AG09309 (cell line): ENCODE results near the gene SART3.
"Not testable (repeated sequence)": the region's sequence is repeated elsewhere in the genome, so short reads cannot be mapped to it uniquely, and the experiment has no call there.

Source experiments
- DNase-seq: peaks from one replicate; pipeline ENCODE4 v3.0.0-alpha.2; 2010; ENCODE audit warnings: low read depth
- H3K4me3 ChIP-seq: 2 replicates; pipeline ENCODE4 v1.5.1; 2011; ENCODE audit warnings: mild to moderate bottlenecking, low read depth, low read length, moderate library complexity; ENCODE audit not compliant: control insufficient read depth
- CTCF ChIP-seq: IDR thresholded peaks from 2 replicates; pipeline ENCODE4 v1.5.1; 2011; ENCODE audit warnings: mild to moderate bottlenecking, low read depth, low read length, inconsistent platforms; ENCODE audit not compliant: insufficient read depth, control insufficient read depth; ENCODE audit errors: missing control alignments

SART3 gene

DNA sequence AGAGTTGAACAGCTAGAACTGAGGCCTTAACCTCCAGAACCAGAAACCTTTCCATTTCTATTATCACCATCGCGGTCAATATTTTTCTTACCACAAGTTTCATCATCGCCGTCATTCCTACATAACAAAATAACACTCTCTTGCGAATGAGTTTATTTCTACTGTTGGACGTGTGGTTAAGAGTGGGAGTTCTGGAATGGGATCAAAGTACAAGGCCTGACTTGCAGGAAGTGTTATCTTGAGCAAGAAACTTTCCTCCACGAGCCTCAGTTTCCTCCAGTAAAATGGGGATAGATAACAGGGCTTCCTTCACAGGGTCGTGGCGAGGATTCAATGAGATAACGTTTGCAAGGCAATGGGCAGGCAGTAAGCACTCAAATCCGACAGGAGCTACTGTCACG is 652 bp downstream of the SART3 start:
- peak; percentile 50 for DNase-seq
- H3K4me3 ChIP-seq = peak overlapping the region; percentile 97
- no peak for TF ChIP-seq CTCF

GRCh38 chr12:108559748-108560147 is 1.2 kb downstream of the SART3 start:
- DNase-seq = no peak
- peak; percentile 4 for TF ChIP-seq CTCF

DNA sequence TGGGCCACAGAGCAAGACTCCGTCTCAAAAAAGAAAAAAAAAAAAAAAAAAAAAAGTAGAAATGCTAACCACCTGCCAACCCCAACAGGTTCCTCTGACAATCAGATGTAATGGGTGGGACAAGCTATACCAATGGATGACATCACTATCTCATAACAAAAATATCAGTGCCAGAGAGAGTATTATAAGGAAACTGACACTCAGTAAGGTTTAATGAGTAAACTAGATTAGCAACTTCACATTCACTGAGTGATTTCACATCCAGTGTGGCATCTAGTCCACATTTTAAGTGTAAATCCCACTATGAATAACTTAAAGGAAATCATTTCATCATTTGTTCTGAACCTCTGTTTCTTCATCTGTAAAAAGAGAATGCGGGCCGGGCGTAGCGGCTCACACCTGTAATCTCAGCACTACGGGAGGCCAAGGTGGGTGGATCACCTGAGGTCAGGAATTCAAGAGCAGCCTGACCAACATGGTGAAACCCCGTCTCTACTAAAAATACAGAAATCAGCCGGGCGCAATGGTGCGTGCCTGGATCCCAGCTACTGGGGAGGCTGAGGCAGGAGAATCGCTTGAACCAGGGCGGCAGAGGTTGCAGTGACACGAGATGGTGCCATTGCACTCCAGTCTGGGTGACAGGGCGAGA is 1.8 kb downstream of the SART3 start:
- DNase-seq = no peak
- H3K4me3 ChIP-seq = peak overlapping the region; percentile 97
- no peak for TF ChIP-seq CTCF

More at GRCh38 chr12:108559748-108560147, 1.2 kb downstream of the SART3 start:
- peak overlapping the region; percentile 97 for H3K4me3 ChIP-seq

GRCh38 chr12:108555383-108555782 is 5.6 kb downstream of the SART3 start:
- DNase-seq, H3K4me3 ChIP-seq: not testable (repeated sequence)

DNA sequence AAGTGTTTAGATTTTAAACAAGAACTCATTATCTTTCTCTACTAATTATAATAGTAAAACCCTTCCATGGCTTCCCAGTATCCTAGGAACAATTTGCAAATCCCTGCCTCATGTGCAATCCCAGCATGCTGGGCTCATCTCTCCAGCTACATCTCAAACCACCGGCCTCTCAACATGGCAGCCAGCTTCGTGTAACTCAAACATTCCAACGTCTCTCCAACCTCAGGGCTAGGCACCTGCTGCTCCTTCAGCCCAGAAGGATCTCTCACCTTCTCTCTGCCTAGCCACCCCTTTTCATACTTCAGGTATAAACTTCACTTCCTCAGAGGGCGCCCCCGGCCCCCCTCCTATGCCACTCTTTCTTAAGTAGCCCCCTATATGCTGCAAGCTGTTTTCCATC is 7.2 kb downstream of the SART3 start:
- no peak for TF ChIP-seq CTCF
- no peak overlapping the region for H3K4me3 ChIP-seq
- DNase-seq = no peak

- no peak overlapping the region for H3K4me3 ChIP-seq
- no peak for DNase-seq
- no peak for TF ChIP-seq CTCF
These were observed 9.4 kb downstream of the SART3 start for GRCh38 chr12:108551535-108551934.

DNA sequence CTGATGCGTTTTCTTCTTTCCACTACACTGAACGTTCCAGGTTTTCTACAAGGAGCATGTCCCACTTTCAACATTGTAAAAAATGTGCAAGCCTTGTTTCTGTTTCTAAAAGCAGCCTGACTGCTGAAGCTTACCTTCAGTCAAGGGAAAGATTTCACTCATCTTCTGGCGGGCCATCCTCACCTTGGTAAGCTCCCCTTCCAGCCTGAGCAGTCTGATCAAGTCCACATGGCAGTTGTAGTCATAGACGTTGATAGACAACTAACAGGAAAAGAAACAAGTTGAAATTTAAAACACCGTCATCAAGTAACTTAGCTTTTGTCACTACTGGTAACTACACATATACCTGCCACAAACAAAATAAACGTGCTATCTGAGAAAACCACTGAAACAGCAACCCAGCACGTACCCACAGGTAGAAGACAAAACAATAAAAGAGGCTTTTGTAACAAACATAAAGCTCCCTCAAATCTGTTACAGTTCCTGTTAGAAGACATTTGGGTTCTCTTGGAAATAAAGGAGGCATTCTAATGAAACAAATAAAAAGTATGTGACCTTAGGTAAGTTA is 11.9 kb downstream of the SART3 start:
- no peak overlapping the region for H3K4me3 ChIP-seq
- no peak for TF ChIP-seq CTCF
- DNase-seq = no peak
